Sigmoid colon (tissue), 7 donors: ENCODE data around the gene PLPPR3. TPM values are rescaled to one million over a fixed set of nuclear protein-coding genes. Genes with fewer than 3 reads are reported as not detected.
A peak's percentile ranks its signal among the peaks of the same experiment; 100 is the strongest.

Experiments used
- DNase-seq: peaks from one replicate; pipeline ENCODE4 v3.0.0-alpha.2; 2019
- H3K27ac ChIP-seq, 4 donors: fragments of 200-600 bp; sonication (generic); one replicate each; pipeline ENCODE4 v1.5.1; 2016 to 2019; ENCODE audit warnings: mild to moderate bottlenecking in 1 of 4
- H3K27me3 ChIP-seq, 3 donors: fragments of 200-600 bp; sonication (generic); one replicate each; pipeline ENCODE4 v1.5.1; 2019; ENCODE audit warnings: mild to moderate bottlenecking in 1 of 3
- H3K36me3 ChIP-seq, 4 donors: fragments of 200-600 bp; sonication (generic); one replicate each; pipeline ENCODE4 v1.5.1; 2016 to 2019
- H3K4me1 ChIP-seq, 4 donors: fragments of 200-600 bp; sonication (generic); one replicate each; pipeline ENCODE4 v1.5.1; 2017 to 2019
- H3K4me3 ChIP-seq, 4 donors: fragments of 200-600 bp; sonication (generic); one replicate each; pipeline ENCODE4 v1.5.1; 2017 to 2019; ENCODE audit warnings: mild to moderate bottlenecking in 2 of 4, moderate library complexity in 1 of 4
- H3K9me3 ChIP-seq, 4 donors: fragments of 200-600 bp in 3 of 4; sonication (generic) in 3 of 4; one replicate each; pipeline versions ENCODE4 v1.5.1 to v1.6.1; 2013 to 2019
- EP300 ChIP-seq, 4 donors: sonication (generic); formaldehyde crosslinking; IDR thresholded peaks; one replicate each; pipeline ENCODE4 v1.6.1; 2017; ENCODE audit warnings: antibody characterized with exemption in 4 of 4
- POLR2A ChIP-seq, 2 donors: fragments of 450-650 bp; IDR thresholded peaks; one replicate each; pipeline ENCODE4 v1.6.1; 2016; ENCODE audit warnings: antibody characterized with exemption in 2 of 2, mild to moderate bottlenecking in 2 of 2, moderate library complexity in 2 of 2
- POLR2AphosphoS5 ChIP-seq, 4 donors: sonication (generic); formaldehyde crosslinking; IDR thresholded peaks; one replicate each; pipeline ENCODE4 v1.6.1; 2017; ENCODE audit warnings: antibody characterized with exemption in 4 of 4
- WGBS, 2 donors: extraction: QIAGEN DNeasy Blood & Tissue Kit; methylation state at CpG; one replicate each; pipeline ENCODE4 v1.1.7; 2013; 5-methylcytosine and 5-hydroxymethylcytosine counted together
- intact Hi-C: fragments of 100-400 bp; cut with DNase I; formaldehyde crosslinking; loops from one replicate; pipeline ENCODE4 v1.15.1; 2023
- polyA plus RNA-seq, 3 donors: library from polyadenylated mRNA; stranded (reverse); fragments of 200-250 nt; gene quantifications; one replicate each; pipeline ENCODE4 v1.2.3, GENCODE V29; 2013
- total RNA-seq, 4 donors: library from RNA; depleted of rRNA; stranded (reverse); fragments of >200 nt; gene quantifications; one replicate each; pipeline ENCODE4 v1.1.0, GENCODE V29; 2016
- TF ChIP-seq, protein P1 (sequence below), 4 experiments: fragments of 450-650 bp in 3 of 4; fragments of 200-600 bp in 1 of 4; IDR thresholded peaks; one replicate each; pipeline ENCODE4 v1.5.1; 2016 to 2019; ENCODE audit warnings: antibody characterized with exemption in 4 of 4, mild to moderate bottlenecking in 3 of 4, moderate library complexity in 2 of 4
- donor health status: healthy with polysubstance abuse.
- donor health status: Bipolar disorder and iron deficiency.
- donor health status: healthy.

Gene PLPPR3
- total and polyA plus RNA-seq, 7 donors, result 0.07 TPM; not detected in 6

DNA sequence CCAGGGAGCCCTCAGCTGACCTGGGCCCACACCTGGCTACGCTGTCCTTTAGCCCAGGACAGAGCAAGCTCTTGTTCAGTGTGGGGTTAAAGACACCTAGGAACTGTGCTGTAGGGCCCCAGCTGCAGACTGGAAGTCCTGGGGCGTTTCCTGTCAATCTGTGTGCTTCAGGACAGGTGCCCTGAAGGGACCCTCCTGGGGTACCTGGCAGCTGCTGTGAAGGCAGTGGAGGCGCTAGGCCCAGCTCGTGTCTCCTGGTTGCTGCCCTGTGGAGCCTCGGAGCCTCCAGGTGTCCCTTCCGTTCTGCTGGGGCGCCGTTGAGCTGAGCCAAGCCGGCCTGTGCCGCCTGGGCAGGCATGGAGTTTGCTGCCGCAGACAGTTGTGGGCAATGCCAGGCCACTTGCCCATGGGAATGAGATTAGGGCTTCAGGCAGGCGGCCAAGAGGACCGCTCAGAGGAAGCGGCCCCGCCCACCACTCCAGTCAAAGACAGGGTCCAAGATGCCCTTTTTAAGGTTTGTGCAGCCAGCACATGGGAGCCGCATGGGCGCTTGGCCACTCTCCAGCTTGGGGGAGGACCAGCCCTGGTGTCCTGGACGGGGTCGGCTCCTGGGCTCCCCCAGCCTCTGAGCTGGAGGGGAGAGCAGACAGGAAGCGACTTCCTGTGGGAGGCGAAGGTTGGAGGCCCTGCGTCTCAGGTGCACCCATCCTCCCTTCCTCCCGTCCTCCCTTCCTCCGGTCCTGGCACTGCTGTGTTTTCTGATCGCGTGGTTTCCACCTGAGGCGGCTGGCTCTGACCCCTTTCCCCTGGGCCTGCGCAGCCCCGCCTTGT is 20.5 kb downstream of the PLPPR3 start:
- H3K9me3 ChIP-seq, result no peaks in the 10 kb centered on the region
- 36 to 52% methylated on average over 29 of the region's 29 CpGs for WGBS, 2 donors
- intact Hi-C loops, result loop anchor here (2.0 kb wide), 1 partner anchor 268 kb away; no protein-coding TSS in a partner anchor
- H3K4me1 ChIP-seq, result peaks cover 0 to 67% (median 59%) of the 10 kb centered on the region in 4 donors
- peak overlapping the region; percentile 70 to 100 (median 97) for H3K27ac ChIP-seq
- H3K27me3 ChIP-seq, result no peaks in the 10 kb centered on the region
- peak overlapping the region in 3 of 4 donors; percentile 16 to 34 (median 26) for H3K4me3 ChIP-seq
- DNase-seq, result peak; percentile 89
- no peak for TF ChIP-seq POLR2A (IDR thresholded peaks at IDR 0.05)
- no peak for TF ChIP-seq EP300 (IDR thresholded peaks at IDR 0.05)
- TF ChIP-seq, protein P1, sequence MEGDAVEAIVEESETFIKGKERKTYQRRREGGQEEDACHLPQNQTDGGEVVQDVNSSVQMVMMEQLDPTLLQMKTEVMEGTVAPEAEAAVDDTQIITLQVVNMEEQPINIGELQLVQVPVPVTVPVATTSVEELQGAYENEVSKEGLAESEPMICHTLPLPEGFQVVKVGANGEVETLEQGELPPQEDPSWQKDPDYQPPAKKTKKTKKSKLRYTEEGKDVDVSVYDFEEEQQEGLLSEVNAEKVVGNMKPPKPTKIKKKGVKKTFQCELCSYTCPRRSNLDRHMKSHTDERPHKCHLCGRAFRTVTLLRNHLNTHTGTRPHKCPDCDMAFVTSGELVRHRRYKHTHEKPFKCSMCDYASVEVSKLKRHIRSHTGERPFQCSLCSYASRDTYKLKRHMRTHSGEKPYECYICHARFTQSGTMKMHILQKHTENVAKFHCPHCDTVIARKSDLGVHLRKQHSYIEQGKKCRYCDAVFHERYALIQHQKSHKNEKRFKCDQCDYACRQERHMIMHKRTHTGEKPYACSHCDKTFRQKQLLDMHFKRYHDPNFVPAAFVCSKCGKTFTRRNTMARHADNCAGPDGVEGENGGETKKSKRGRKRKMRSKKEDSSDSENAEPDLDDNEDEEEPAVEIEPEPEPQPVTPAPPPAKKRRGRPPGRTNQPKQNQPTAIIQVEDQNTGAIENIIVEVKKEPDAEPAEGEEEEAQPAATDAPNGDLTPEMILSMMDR (IDR thresholded peaks at IDR 0.05), result no peak
- TF ChIP-seq POLR2AphosphoS5 (IDR thresholded peaks at IDR 0.05), result peak in 2 of 4 donors; percentile 12 to 38
- H3K36me3 ChIP-seq, result peaks cover 14 to 37% (median 23%) of the 10 kb centered on the region in 4 donors

DNA sequence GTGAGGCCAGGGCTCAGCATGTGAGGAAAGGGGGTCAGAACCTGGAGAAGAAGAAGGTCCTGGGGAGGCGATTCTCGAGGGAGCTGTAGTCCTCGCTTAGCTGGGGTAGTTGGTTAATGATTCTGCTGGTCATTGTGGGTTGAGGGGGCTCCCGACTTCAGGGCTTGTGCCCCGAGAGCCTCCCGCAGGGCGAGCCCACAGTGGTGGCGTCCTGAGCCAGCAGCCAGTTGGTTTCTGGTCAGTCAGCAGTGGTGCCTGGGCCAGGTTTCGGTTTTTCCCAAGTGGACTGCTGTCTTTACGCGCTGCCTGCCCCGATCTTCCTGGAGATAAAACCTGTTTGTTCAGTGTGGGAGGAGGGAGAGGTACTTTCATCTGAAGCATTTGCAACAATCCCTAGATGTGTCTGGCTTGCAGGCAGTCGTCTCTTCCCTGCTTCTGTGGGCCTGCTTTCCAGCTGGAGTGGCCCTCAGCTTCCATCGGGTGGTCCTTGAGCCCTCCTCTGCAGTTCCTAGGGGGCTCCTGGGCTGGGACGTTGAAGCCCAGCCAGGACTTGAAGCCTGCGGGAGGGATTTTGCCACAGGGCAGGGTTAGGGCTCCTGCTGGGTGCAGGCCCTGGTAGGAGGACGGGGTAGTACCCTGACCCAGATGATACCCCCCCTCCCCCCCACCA is 21.3 kb downstream of the PLPPR3 start:
- DNase-seq, result no peak
- 11 to 48% methylated on average over 17 of the region's 17 CpGs for WGBS, 2 donors
- Histone ChIP-seq H3K4me1 (peaks cover 0 to 70% (median 66%) of the 10 kb centered on the region in 4 donors), H3K36me3 (peaks cover 7 to 30% (median 16%) of the 10 kb centered on the region in 4 donors), H3K9me3 (no peaks in the 10 kb centered on the region), H3K4me3 (peak overlapping the region in 3 of 4 donors; percentile 16 to 34 (median 26)), H3K27ac (peak overlapping the region; percentile 70 to 100 (median 97)), H3K27me3 (no peaks in the 10 kb centered on the region)
- intact Hi-C loops, result loop anchor here (2.0 kb wide), 1 partner anchor 268 kb away; no protein-coding TSS in a partner anchor
- TF ChIP-seq, protein P1 (IDR thresholded peaks at IDR 0.05), result no peak
- TF ChIP-seq EP300 (IDR thresholded peaks at IDR 0.05) (no peak), POLR2A (IDR thresholded peaks at IDR 0.05) (no peak), POLR2AphosphoS5 (IDR thresholded peaks at IDR 0.05) (no peak)

DNA sequence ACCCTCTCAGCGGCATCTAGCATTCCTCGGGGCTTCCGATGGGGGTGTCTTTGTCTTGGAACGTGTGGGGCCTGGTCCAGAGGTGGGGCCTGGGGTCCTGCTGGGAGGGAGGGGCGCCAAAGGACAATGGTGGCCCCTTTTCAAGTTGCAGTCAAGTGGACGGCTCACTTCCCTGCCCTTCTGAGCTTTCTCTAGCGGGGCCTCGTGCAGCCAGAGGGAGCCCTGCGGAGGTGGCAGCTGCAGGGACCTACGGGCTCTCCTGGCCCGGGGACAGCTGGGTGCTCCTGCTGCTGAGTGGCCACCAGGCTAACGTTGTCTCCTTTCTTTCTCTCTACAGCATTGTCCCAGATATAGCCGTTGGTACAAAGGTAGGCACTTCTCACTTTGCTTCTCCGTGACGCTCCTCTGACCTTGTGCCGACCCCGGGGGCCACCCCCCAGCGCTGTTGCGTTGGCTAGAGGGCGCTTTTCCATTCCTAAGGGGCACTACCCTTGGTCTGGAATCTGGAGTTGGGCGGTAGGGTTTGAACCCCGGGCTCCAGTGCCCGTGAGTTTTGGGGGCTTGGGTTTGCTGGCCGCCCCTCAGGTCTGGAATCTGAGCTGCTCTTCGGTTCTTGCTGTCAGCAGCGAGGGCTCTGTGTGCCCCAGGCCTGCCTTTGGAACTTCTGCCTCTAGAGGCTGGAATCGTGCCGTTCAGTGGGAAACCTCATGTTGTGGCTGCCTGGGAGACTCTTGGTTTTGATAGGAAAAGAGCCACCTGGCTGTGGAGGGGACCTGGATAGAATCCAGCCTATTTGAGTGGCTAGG is 22.5 kb downstream of the PLPPR3 start:
- H3K9me3 ChIP-seq, result no peaks in the 10 kb centered on the region
- peaks cover 0 to 71% (median 68%) of the 10 kb centered on the region in 4 donors for H3K4me1 ChIP-seq
- peak overlapping the region; percentile 76 to 100 (median 96) for H3K4me3 ChIP-seq
- H3K36me3 ChIP-seq, result peaks cover 0 to 17% (median 4%) of the 10 kb centered on the region in 4 donors
- peak overlapping the region; percentile 93 to 100 (median 97) for H3K27ac ChIP-seq
- DNase-seq, result no peak
- TF ChIP-seq EP300 (IDR thresholded peaks at IDR 0.05), result no peak
- TF ChIP-seq, protein P1 (IDR thresholded peaks at IDR 0.05), result no peak
- no peak for TF ChIP-seq POLR2A (IDR thresholded peaks at IDR 0.05)
- TF ChIP-seq POLR2AphosphoS5 (IDR thresholded peaks at IDR 0.05), result no peak
- H3K27me3 ChIP-seq, result no peaks in the 10 kb centered on the region
- WGBS, 2 donors, result 4 to 17% methylated on average over 28 of the region's 28 CpGs
- intact Hi-C loops, result loop anchor here (5.0 kb wide), 2 partner anchors 53 to 137 kb away; partner anchors contain the start of genes ELANE and RNF126

DNA sequence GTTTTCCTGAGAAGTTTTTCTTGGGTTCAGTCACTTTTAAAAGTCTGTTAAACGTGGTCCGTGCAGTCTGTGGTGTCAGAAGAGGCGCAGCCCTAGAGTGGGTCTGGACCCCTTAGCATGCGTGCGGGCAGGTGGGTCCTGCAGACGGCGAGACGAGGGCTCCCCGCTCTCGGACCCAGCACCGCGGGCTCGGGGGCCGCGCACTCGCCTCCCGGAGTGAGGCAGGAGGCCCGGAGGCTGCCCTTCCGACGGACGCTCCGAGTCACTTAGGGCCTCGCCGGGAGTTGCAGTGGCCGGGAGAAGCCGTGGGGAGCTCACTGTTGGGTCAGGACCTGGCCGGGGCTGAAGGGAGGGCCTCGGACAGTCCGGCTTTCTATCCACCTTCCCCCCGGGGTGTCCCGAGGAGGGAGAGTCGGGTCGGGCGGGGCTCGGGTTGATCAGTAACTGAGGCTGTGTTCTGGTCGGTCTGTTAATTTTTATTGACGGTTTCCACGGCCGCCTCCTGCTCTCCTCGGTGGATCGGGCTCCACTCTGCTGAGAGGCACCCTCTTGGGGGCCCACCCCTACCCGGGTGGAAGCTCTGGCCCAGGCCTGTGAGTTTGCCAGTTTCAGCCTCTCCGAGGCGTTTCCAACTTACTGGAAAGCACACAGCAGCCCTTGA is 23.2 kb downstream of the PLPPR3 start:
- TF ChIP-seq EP300 (IDR thresholded peaks at IDR 0.05) (no peak), POLR2A (IDR thresholded peaks at IDR 0.05) (no peak), POLR2AphosphoS5 (IDR thresholded peaks at IDR 0.05) (no peak)
- TF ChIP-seq, protein P1 (IDR thresholded peaks at IDR 0.05), result no peak
- Histone ChIP-seq H3K9me3 (no peaks in the 10 kb centered on the region), H3K27me3 (no peaks in the 10 kb centered on the region), H3K27ac (peak overlapping the region; percentile 93 to 100 (median 97)), H3K4me1 (peaks cover 0 to 67% (median 64%) of the 10 kb centered on the region in 4 donors), H3K4me3 (peak overlapping the region; percentile 76 to 100 (median 96)), H3K36me3 (peaks cover 0 to 10% (median 0%) of the 10 kb centered on the region in 4 donors)
- no peak for DNase-seq
- intact Hi-C loops, result loop anchor here (5.0 kb wide), 2 partner anchors 54 to 136 kb away; partner anchors contain the start of genes ELANE and RNF126
- WGBS, 2 donors, result 1% methylated on average over 44 of the region's 44 CpGs
